H1 (cell line): Measurements from ENCODE around the gene CFB.

ENCODE experiments used
- CTCF ChIP-seq, 3 experiments: IDR thresholded peaks; 1 replicate in 2 of 3; 2 replicates in 1 of 3; pipeline versions ENCODE4 v1.5.1 to v1.6.1; 2011; ENCODE audit warnings: low read length in 3 of 3, mild to moderate bottlenecking in 3 of 3, inconsistent platforms in 2 of 3, low read depth in 1 of 3, moderate library complexity in 1 of 3; ENCODE audit not compliant: insufficient read depth in 1 of 3; ENCODE audit errors: control extremely low read depth in 1 of 3
- POLR2A ChIP-seq, 2 experiments: IDR thresholded peaks; 1 replicate in 1 of 2; 2 replicates in 1 of 2; pipeline ENCODE4 v1.6.1; 2011; ENCODE audit warnings: low read depth in 2 of 2, low read length in 2 of 2, mild to moderate bottlenecking in 2 of 2; ENCODE audit errors: control extremely low read depth in 1 of 2
- SIN3A ChIP-seq, 2 experiments: IDR thresholded peaks in 1 of 2; conservative IDR thresholded peaks in 1 of 2; 2 replicates each; pipeline ENCODE4 v1.6.1; 2011 to 2012; ENCODE audit warnings: low read length in 2 of 2, improper control_type of control experiment in 1 of 2, low read depth in 1 of 2, mild to moderate bottlenecking in 1 of 2
- YY1 ChIP-seq: IDR thresholded peaks from 2 replicates; pipeline ENCODE4 v1.6.1; 2011; ENCODE audit warnings: low read depth, mild to moderate bottlenecking, low read length

DNA sequence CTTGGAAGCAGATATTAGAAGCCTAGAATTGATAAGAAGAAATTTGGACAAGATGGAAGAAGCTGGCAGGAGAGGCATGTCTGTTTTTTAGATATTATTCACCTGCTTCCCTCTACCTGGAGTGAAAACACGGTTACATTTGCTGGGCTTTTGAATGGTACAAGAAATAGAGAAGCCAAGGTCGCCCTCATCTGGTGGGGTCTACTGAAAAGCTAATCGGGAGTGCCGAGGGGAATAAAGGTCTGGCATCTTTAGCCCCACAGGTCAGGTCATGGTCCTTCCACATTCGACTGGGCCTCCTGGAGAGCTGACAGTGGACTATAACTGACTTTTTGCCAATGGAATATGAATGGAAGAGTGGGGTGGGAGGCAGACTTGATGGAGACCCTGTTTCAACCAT lies 23.0 kb upstream of the CFB start:
- TF ChIP-seq YY1 (no peak), POLR2A (IDR thresholded peaks at IDR 0.05; ENCODE audit: control extremely low read depth in 1 of 2, low read depth in 2 of 2, low read length in 2 of 2) (no peak), CTCF (IDR thresholded peaks at IDR 0.05; ENCODE audit: control extremely low read depth in 1 of 3, insufficient read depth in 1 of 3, low read depth in 1 of 3, low read length in 3 of 3) (peak; percentile 32 to 57 (median 55)), SIN3A (conservative IDR thresholded peaks at IDR 0.05 in 1 of 2, IDR thresholded peaks at IDR 0.05 in 1 of 2; ENCODE audit: low read depth in 1 of 2, low read length in 2 of 2) (no peak)
